K562 (cell line): Measurements from ENCODE around the gene PPP2R3C. TPM values are rescaled to one million over a fixed set of nuclear protein-coding genes. Genes with fewer than 3 reads are reported as not detected.

Source experiments
- ATAC-seq: fragments of 200-7000 bp; cut with Tn5 transposase; 3 replicates; pipeline ENCODE4 v1.9.1; 2020; ENCODE audit warnings: moderate library complexity
- BruUV-seq: library from RNA; stranded (reverse); fragments of 400-500 nt; replicated peaks from 2 replicates; lab custom pipeline; 2021; lab: Mats Ljungman, UMichigan
- CTCF ChIA-PET: fragments of 300-600 bp; formaldehyde crosslinking; extraction: SDS; loops from one replicate; lab custom pipeline; 2021; ENCODE audit warnings: low intra/inter-chr PET ratio; lab: Yijun Ruan, JAX
- POLR2A ChIA-PET: fragments of 300-600, 350-650 bp; sonication (Branson Sonifier 250); formaldehyde crosslinking; extraction: SDS; loops from one replicate; lab custom pipeline; 2021; ENCODE audit warnings: antibody characterized with exemption, inconsistent platforms; lab: Yijun Ruan, JAX
- DNase-seq, 4 experiments: peaks; one replicate each; pipeline versions ENCODE4 v3.0.0 to v3.0.0-alpha.2; 2011 to 2018; ENCODE audit warnings: low spot score in 3 of 4, mixed read lengths in 3 of 4; ENCODE audit errors: extremely low read depth in 1 of 4
- FAIRE-seq: peaks from 2 replicates; lab custom pipeline; 2011; peaks lifted over from hg19 to GRCh38; lab: Jason Lieb, UNC
- H2AFZ ChIP-seq: 2 replicates; pipeline ENCODE4 v1.6.0; 2011; ENCODE audit warnings: low read depth, low read length, control low read depth, inconsistent platforms
- H3K27ac ChIP-seq: fragments of 200-600 bp; 3 replicates; pipeline ENCODE4 v1.8.0; 2011; ENCODE audit warnings: low read depth, mild to moderate bottlenecking, control low read depth, inconsistent platforms, low read length, moderate library complexity, mixed read lengths; ENCODE audit errors: extremely low read depth
- H3K27me3 ChIP-seq, 2 experiments: fragments of 300-600 bp in 1 of 2; 2 replicates in 1 of 2; 3 replicates in 1 of 2; pipeline versions ENCODE4 v1.6.0 to v1.8.0; 2011; ENCODE audit warnings: inconsistent platforms in 2 of 2, low read length in 2 of 2, mild to moderate bottlenecking in 1 of 2, mixed read lengths in 1 of 2, moderate library complexity in 1 of 2; ENCODE audit not compliant: control insufficient read depth in 2 of 2, insufficient read depth in 2 of 2
- H3K36me3 ChIP-seq: fragments of 300-600 bp; 3 replicates; pipeline ENCODE4 v1.8.0; 2011; ENCODE audit warnings: mild to moderate bottlenecking, low read length, inconsistent platforms; ENCODE audit not compliant: control insufficient read depth, insufficient read depth
- H3K4me1 ChIP-seq, 2 experiments: fragments of 200-600 bp in 1 of 2; replicated peaks in 1 of 2; 2 replicates in 1 of 2; 3 replicates in 1 of 2; pipeline versions ENCODE4 v1.5.1 to v1.8.0; 2011; ENCODE audit warnings: inconsistent platforms in 2 of 2, low read length in 2 of 2, mild to moderate bottlenecking in 1 of 2, mixed read lengths in 1 of 2, moderate library complexity in 1 of 2; ENCODE audit not compliant: control insufficient read depth in 2 of 2, insufficient read depth in 2 of 2
- H3K4me2 ChIP-seq: 2 replicates; pipeline ENCODE4 v1.6.1; 2011; ENCODE audit warnings: low read length, control low read depth, inconsistent platforms, mixed read lengths; ENCODE audit not compliant: insufficient read depth
- H3K4me3 ChIP-seq: fragments of 200-600 bp; sonication (generic), shearing (Covaris generic); 2 replicates; pipeline ENCODE4 v1.5.1; 2016; ENCODE audit warnings: control low read depth, inconsistent platforms
- H3K79me2 ChIP-seq: fragments of 200-600 bp; 3 replicates; pipeline ENCODE4 v1.8.0; 2011; ENCODE audit warnings: low read length, inconsistent platforms; ENCODE audit not compliant: control insufficient read depth, insufficient read depth
- H3K9ac ChIP-seq, 2 experiments: 2 replicates each; pipeline versions ENCODE4 v1.6.0 to v1.6.1; 2011; ENCODE audit warnings: low read depth in 2 of 2, low read length in 2 of 2, control low read depth in 1 of 2, inconsistent platforms in 1 of 2, mild to moderate bottlenecking in 1 of 2, mixed read lengths in 1 of 2; ENCODE audit not compliant: insufficient read depth in 1 of 2
- H3K9me1 ChIP-seq: one replicate; pipeline ENCODE4 v1.6.0; 2011; ENCODE audit warnings: inconsistent platforms, mild to moderate bottlenecking, low read length, moderate library complexity; ENCODE audit not compliant: control insufficient read depth, insufficient read depth
- H3K9me3 ChIP-seq: replicated peaks from 2 replicates; pipeline ENCODE4 v1.5.1; 2011; ENCODE audit warnings: low read depth, low read length, inconsistent platforms; ENCODE audit not compliant: control insufficient read depth, insufficient read depth
- H4K20me1 ChIP-seq: replicated peaks from 2 replicates; pipeline ENCODE4 v1.6.1; 2011; ENCODE audit warnings: low read length, inconsistent platforms, mixed read lengths; ENCODE audit not compliant: control insufficient read depth, insufficient read depth
- ATF7 ChIP-seq: fragments of 450-650 bp; IDR thresholded peaks from 2 replicates; pipeline ENCODE4 v1.7.1; 2014; ENCODE audit warnings: mild to moderate bottlenecking, moderate library complexity
- BCL6 ChIP-seq: fragments of 250-450 bp; sonication (Bioruptor Pico); IDR thresholded peaks from 2 replicates; pipeline ENCODE4 v1.4.0; 2020
- KAT8 ChIP-seq: fragments of 450-650 bp; IDR thresholded peaks from 2 replicates; pipeline ENCODE4 v1.6.1; 2016; ENCODE audit warnings: low read depth, mild to moderate bottlenecking
- KDM5B ChIP-seq: fragments of 200-600 bp; sonication (generic); IDR thresholded peaks from 2 replicates; pipeline ENCODE4 v1.6.1; 2012; ENCODE audit warnings: low read depth, mild to moderate bottlenecking, moderate library complexity, low read length, control low read depth, inconsistent platforms; ENCODE audit not compliant: insufficient replicate concordance
- MCM5 ChIP-seq: fragments of 450-650 bp; IDR thresholded peaks from 2 replicates; pipeline ENCODE4 v1.6.1; 2016; ENCODE audit warnings: low read depth
- MCM7 ChIP-seq, 2 experiments: fragments of 450-650 bp; IDR thresholded peaks; 2 replicates each; pipeline ENCODE4 v1.6.1; 2016 to 2018
- ZBTB33 ChIP-seq: sonication (generic); formaldehyde crosslinking; IDR thresholded peaks from 2 replicates; pipeline ENCODE4 v1.8.1; 2023; ENCODE audit warnings: mild to moderate bottlenecking, missing genetic modification reagents
- ZNF121 ChIP-seq: sonication (generic); formaldehyde crosslinking; conservative IDR thresholded peaks from 2 replicates; pipeline ENCODE4 v1.8.0; 2022; ENCODE audit warnings: missing genetic modification reagents
- ZNF124 ChIP-seq: sonication (generic); formaldehyde crosslinking; IDR thresholded peaks from 2 replicates; pipeline ENCODE4 v1.8.1; 2022; ENCODE audit warnings: missing genetic modification reagents
- WGBS: fragments of 100-300 bp; shearing (Covaris generic); methylation state at CpG from one replicate; pipeline ENCODE4 v1.1.6; 2016; ENCODE audit warnings: low coverage, mixed read lengths; ENCODE audit not compliant: insufficient coverage; ENCODE audit errors: missing lambda C conversion rate; 5-methylcytosine and 5-hydroxymethylcytosine counted together
- in situ Hi-C: fragments of 300-500 bp; cut with MboI; formaldehyde crosslinking; loops from 4 replicates; pipeline ENCODE4 v1.15.0; 2018; ENCODE audit warnings: inconsistent platforms, mixed read lengths
- intact Hi-C: fragments of 100-400 bp; cut with micrococcal nuclease; formaldehyde crosslinking; loops from 2 replicates; pipeline ENCODE4 v1.14.2; 2022
- polyA plus RNA-seq, 8 experiments: library from polyadenylated mRNA; depleted of rRNA in 4 of 8; stranded (reverse) in 5 of 8; unstranded in 3 of 8; fragments of >200 nt; fragmentation: Nextera tagmentation in 2 of 8; fragmentation: Illumina TruSeq in 1 of 8; extraction: Ambion mirVana in 2 of 8; extraction: Trizol in 1 of 8; gene quantifications; 2 replicates each; pipeline versions ENCODE4 v1.2.1 to v1.2.3, GENCODE V29; 2011 to 2014; ENCODE audit warnings: inconsistent platforms in 1 of 8, missing spikeins in 1 of 8
- total RNA-seq, 7 experiments: library from RNA; depleted of rRNA in 6 of 7; stranded (reverse); fragments of >200 nt in 6 of 7; fragmentation: Illumina TruSeq in 2 of 7; extraction: Trizol in 2 of 7; gene quantifications; 2 replicates each; pipeline versions ENCODE4 v1.2.1 to v1.2.3, GENCODE V29; 2011 to 2021; ENCODE audit warnings: low replicate concordance in 1 of 7
- TF ChIP-seq, protein P1 (sequence below): fragments of 250-450 bp; sonication (Bioruptor Pico); IDR thresholded peaks from 2 replicates; pipeline ENCODE4 v1.4.0; 2020; ENCODE audit warnings: mild to moderate bottlenecking, moderate library complexity, borderline replicate concordance

Gene PPP2R3C
- total and polyA plus RNA-seq, 9 of the 15 experiments (the other 6 are each of a cell fraction or from before 2014, with no cell fraction given) = 14.7 to 43.3 (median 22.7) TPM

GRCh38 chr14:35078082-35078481 is 43.7 kb downstream of the PPP2R3C start:
- H4K20me1 ChIP-seq = no peaks in the 10 kb centered on the region
- CTCF ChIA-PET = no interaction called here
- H3K4me2 ChIP-seq = no peak overlapping the region
- no peaks in the 10 kb centered on the region for H3K9me3 ChIP-seq
- H3K9ac ChIP-seq = no peak overlapping the region
- H3K27ac ChIP-seq = no peak overlapping the region
- FAIRE-seq (no peak), ATAC-seq (no peak), DNase-seq (no peak)
- H3K9me1 ChIP-seq = no peaks in the 10 kb centered on the region
- no TSS peak for BruUV-seq
- POLR2A ChIA-PET = no interaction called here
- H3K4me1 ChIP-seq = no peaks in the 10 kb centered on the region; a peak in 1 of 5 replicates
- peaks cover 33% of the 10 kb centered on the region; the same call in 1 of the 3 replicates for H3K36me3 ChIP-seq
- no peaks in the 10 kb centered on the region for H3K27me3 ChIP-seq
- intact Hi-C loops (no loop called here), in situ Hi-C loops (no loop called here)
- H2AFZ ChIP-seq = no peak overlapping the region
- H3K79me2 ChIP-seq = no peaks in the 10 kb centered on the region
- no peak overlapping the region for H3K4me3 ChIP-seq
- TF ChIP-seq, protein P1, sequence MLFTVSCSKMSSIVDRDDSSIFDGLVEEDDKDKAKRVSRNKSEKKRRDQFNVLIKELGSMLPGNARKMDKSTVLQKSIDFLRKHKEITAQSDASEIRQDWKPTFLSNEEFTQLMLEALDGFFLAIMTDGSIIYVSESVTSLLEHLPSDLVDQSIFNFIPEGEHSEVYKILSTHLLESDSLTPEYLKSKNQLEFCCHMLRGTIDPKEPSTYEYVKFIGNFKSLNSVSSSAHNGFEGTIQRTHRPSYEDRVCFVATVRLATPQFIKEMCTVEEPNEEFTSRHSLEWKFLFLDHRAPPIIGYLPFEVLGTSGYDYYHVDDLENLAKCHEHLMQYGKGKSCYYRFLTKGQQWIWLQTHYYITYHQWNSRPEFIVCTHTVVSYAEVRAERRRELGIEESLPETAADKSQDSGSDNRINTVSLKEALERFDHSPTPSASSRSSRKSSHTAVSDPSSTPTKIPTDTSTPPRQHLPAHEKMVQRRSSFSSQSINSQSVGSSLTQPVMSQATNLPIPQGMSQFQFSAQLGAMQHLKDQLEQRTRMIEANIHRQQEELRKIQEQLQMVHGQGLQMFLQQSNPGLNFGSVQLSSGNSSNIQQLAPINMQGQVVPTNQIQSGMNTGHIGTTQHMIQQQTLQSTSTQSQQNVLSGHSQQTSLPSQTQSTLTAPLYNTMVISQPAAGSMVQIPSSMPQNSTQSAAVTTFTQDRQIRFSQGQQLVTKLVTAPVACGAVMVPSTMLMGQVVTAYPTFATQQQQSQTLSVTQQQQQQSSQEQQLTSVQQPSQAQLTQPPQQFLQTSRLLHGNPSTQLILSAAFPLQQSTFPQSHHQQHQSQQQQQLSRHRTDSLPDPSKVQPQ (CRISPR knock-in tag) = no peak
- 96% methylated on average over 2 of the region's 2 CpGs for WGBS

- no peak overlapping the region for H3K4me2 ChIP-seq
- in situ Hi-C loops = no loop called here
- H3K27ac ChIP-seq = no peak overlapping the region
- H3K4me1 ChIP-seq = no peaks in the 10 kb centered on the region; a peak in 1 of 5 replicates
- DNase-seq = peak in 1 of 4 experiments; percentile 1
- H3K4me3 ChIP-seq = no peak overlapping the region
- ATAC-seq = no peak
- no TSS peak for BruUV-seq
- no peaks in the 10 kb centered on the region for H3K9me1 ChIP-seq
- WGBS = 0% methylated on average over 1 of the region's 1 CpG
- no peaks in the 10 kb centered on the region for H4K20me1 ChIP-seq
- H3K27me3 ChIP-seq = no peaks in the 10 kb centered on the region
- TF ChIP-seq ZNF121 (CRISPR knock-in tag) (no peak), MCM5 (no peak), ATF7 (no peak), BCL6 (CRISPR knock-in tag) (no peak), KAT8 (no peak), MCM7 (IDR thresholded peaks at IDR 0.05) (no peak), ZNF124 (CRISPR knock-in tag) (no peak), KDM5B (no peak), ZBTB33 (CRISPR knock-in tag) (no peak)
- H3K9ac ChIP-seq = no peak overlapping the region
- H3K36me3 ChIP-seq = peaks cover 16% of the 10 kb centered on the region; the same call in 1 of the 3 replicates
- H2AFZ ChIP-seq = no peak overlapping the region
- H3K79me2 ChIP-seq = no peaks in the 10 kb centered on the region
- ChIA-PET POLR2A (no interaction called here), CTCF (no interaction called here)
- no peak for FAIRE-seq
- no peaks in the 10 kb centered on the region for H3K9me3 ChIP-seq
- intact Hi-C loops = no loop called here
Observed at GRCh38 chr14:35073486-35073885, 48.3 kb downstream of the PPP2R3C start.
